Stimulated activated CD8-positive, alpha-beta memory T cell treated with anti-CD3 and anti-CD28 coated beads, Interleukin-12 subunit alpha, Interleukin-12 subunit beta, amount 100 ng/mL, for 24 hours (primary cell): ENCODE data around the gene CDC42SE1.
"Not testable (repeated sequence)": the region's sequence is repeated elsewhere in the genome, so short reads cannot be mapped to it uniquely, and the experiment has no call there.

Experiments
- DNase-seq: peaks from one replicate; pipeline ENCODE4 v3.0.0-alpha.2; 2020; ENCODE audit errors: extremely low read depth

The CDC42SE1 gene

GRCh38 chr1:151059109-151060006, at the start of gene CDC42SE1:
Gene CDC42SE1, minus strand, starts transcription at chr1:151059622. Its CDS starts 3,892 bp downstream, at chr1:151055730.
- peak; percentile 62 for DNase-seq

GRCh38 chr1:151108331-151108730, 48.9 kb upstream of the CDC42SE1 start:
- no peak for DNase-seq

GRCh38 chr1:151106894-151107293, 47.5 kb upstream of the CDC42SE1 start:
- no peak for DNase-seq

- DNase-seq: no peak
Observed at GRCh38 chr1:151104630-151105029, 45.2 kb upstream of the CDC42SE1 start.

- no peak for DNase-seq
Observed at GRCh38 chr1:151098126-151098525, 38.7 kb upstream of the CDC42SE1 start.

GRCh38 chr1:151097426-151097825, 38.0 kb upstream of the CDC42SE1 start:
- not testable (repeated sequence) for DNase-seq

GRCh38 chr1:151085953-151086559, 26.6 kb upstream of the CDC42SE1 start:
- no peak for DNase-seq

GRCh38 chr1:151072224-151072623, 12.8 kb upstream of the CDC42SE1 start:
- no peak for DNase-seq

GRCh38 chr1:151070474-151071276, 11.3 kb upstream of the CDC42SE1 start, which contains the start of gene GABPB2:
Gene GABPB2, plus strand, starts transcription at chr1:151070761. Its CDS starts 17,429 bp downstream, at chr1:151088190.
- peak; percentile 65 for DNase-seq

- DNase-seq: no peak
Observed at GRCh38 chr1:151069103-151069486, 9.7 kb upstream of the CDC42SE1 start.

- DNase-seq: no peak
Observed at GRCh38 chr1:151067185-151067584, 7.8 kb upstream of the CDC42SE1 start.

- no peak for DNase-seq
Observed at GRCh38 chr1:151065089-151065645, 5.7 kb upstream of the CDC42SE1 start.

GRCh38 chr1:151062741-151063371, 3.4 kb upstream of the CDC42SE1 start:
- no peak for DNase-seq

- no peak for DNase-seq
Observed at GRCh38 chr1:151061704-151062103, 2.3 kb upstream of the CDC42SE1 start.

- no peak for DNase-seq
Observed at GRCh38 chr1:151060657-151061421, 1.4 kb upstream of the CDC42SE1 start.

- no peak for DNase-seq
Observed at GRCh38 chr1:151060007-151060656, 710 bp upstream of the CDC42SE1 start, which contains the start of gene MLLT11. Gene MLLT11, plus strand, starts transcription at chr1:151060397. Its CDS starts 6,828 bp downstream, at chr1:151067225.

- DNase-seq: no peak
Observed at GRCh38 chr1:151058692-151059091, 730 bp downstream of the CDC42SE1 start.

GRCh38 chr1:151056149-151056548, 3.3 kb downstream of the CDC42SE1 start:
- DNase-seq: no peak

GRCh38 chr1:151055581-151055980, 3.8 kb downstream of the CDC42SE1 start:
- DNase-seq: no peak
